Colonic mucosa (tissue), 4 donors: ENCODE data around the gene COA8. TPM values are rescaled to one million over a fixed set of nuclear protein-coding genes. Genes with fewer than 3 reads are reported as not detected.
A peak's percentile ranks its signal among the peaks of the same experiment; 100 is the strongest.

Experiments
- DNase-seq: peaks from one replicate; pipeline ENCODE4 v3.0.0-alpha.2; 2020
- H3K27ac ChIP-seq: fragments of 200-600 bp; one replicate; pipeline ENCODE4 v1.8.0; 2021
- H3K27me3 ChIP-seq: fragments of 200-600 bp; one replicate; pipeline ENCODE4 v1.8.0; 2021
- H3K36me3 ChIP-seq: fragments of 200-600 bp; one replicate; pipeline ENCODE4 v1.8.0; 2021
- H3K4me1 ChIP-seq: fragments of 200-600 bp; one replicate; pipeline ENCODE4 v1.8.0; 2021; ENCODE audit warnings: mild to moderate bottlenecking
- H3K4me3 ChIP-seq: fragments of 200-600 bp; one replicate; pipeline ENCODE4 v1.8.0; 2021
- H3K9ac ChIP-seq, 2 donors: one replicate each; pipeline ENCODE4 v1.7.0; 2013; ENCODE audit warnings: control low read depth in 2 of 2, low read depth in 2 of 2, low read length in 2 of 2
- H3K9me3 ChIP-seq: fragments of 200-600 bp; one replicate; pipeline ENCODE4 v1.8.0; 2021
- CTCF ChIP-seq: fragments of 200-600 bp; IDR thresholded peaks from one replicate; pipeline ENCODE4 v1.8.0; 2022; ENCODE audit warnings: antibody characterized with exemption, mild to moderate bottlenecking
- intact Hi-C: fragments of 100-400 bp; cut with DNase I; formaldehyde crosslinking; loops from one replicate; pipeline ENCODE4 v1.14.1; 2022
- total RNA-seq, 2 donors: library from RNA; stranded (reverse); fragmentation: NEBNext Ultra II Directional in 1 of 2; extraction: Animal tissue kit (Norgen Biotek cat#: 25700) in 1 of 2; gene quantifications; one replicate each; pipeline ENCODE4 v1.2.1, GENCODE V29; 2021
- donor health status: healthy.
- donor health status: DM: no; HTN: no; CAD: no.
- donor health status: DM: no; HTN: no; CAD: no.

Gene COA8
- total RNA-seq, 2 donors from 2014 or later, result 37.1 to 41.5 TPM

- no peak for TF ChIP-seq CTCF
- intact Hi-C loops, result no loop called here
- no peak overlapping the region for H3K9ac ChIP-seq
- H3K27me3 ChIP-seq, result no peaks in the 10 kb centered on the region
- no peak overlapping the region for H3K27ac ChIP-seq
- DNase-seq, result no peak
- H3K36me3 ChIP-seq, result no peaks in the 10 kb centered on the region
- no peak overlapping the region for H3K4me3 ChIP-seq
- H3K9me3 ChIP-seq, result no peaks in the 10 kb centered on the region
- peaks cover 20% of the 10 kb centered on the region for H3K4me1 ChIP-seq
These were observed 31.1 kb upstream of the COA8 start for GRCh38 chr14:103531421-103532215.

GRCh38 chr14:103532216-103533136 lies 30.3 kb upstream of the COA8 start:
- Histone ChIP-seq H3K36me3 (no peaks in the 10 kb centered on the region), H3K9ac (no peak overlapping the region), H3K27me3 (no peaks in the 10 kb centered on the region), H3K4me3 (no peak overlapping the region), H3K4me1 (peaks cover 14% of the 10 kb centered on the region), H3K9me3 (no peaks in the 10 kb centered on the region), H3K27ac (no peak overlapping the region)
- no peak for TF ChIP-seq CTCF
- no peak for DNase-seq
- intact Hi-C loops, result no loop called here

GRCh38 chr14:103533137-103533998 lies 29.4 kb upstream of the COA8 start:
- Histone ChIP-seq H3K27ac (peak overlapping the region; percentile 22), H3K9me3 (no peaks in the 10 kb centered on the region), H3K27me3 (no peaks in the 10 kb centered on the region), H3K4me1 (peaks cover 8% of the 10 kb centered on the region), H3K36me3 (no peaks in the 10 kb centered on the region), H3K9ac (peak overlapping the region in 1 of 2 donors; percentile 24), H3K4me3 (no peak overlapping the region)
- intact Hi-C loops, result no loop called here
- TF ChIP-seq CTCF, result no peak
- no peak for DNase-seq

GRCh38 chr14:103533999-103534575 lies 28.7 kb upstream of the COA8 start:
- Histone ChIP-seq H3K27me3 (no peaks in the 10 kb centered on the region), H3K36me3 (no peaks in the 10 kb centered on the region), H3K4me1 (peaks cover 8% of the 10 kb centered on the region), H3K9ac (no peak overlapping the region), H3K27ac (peak overlapping the region; percentile 44), H3K9me3 (no peaks in the 10 kb centered on the region), H3K4me3 (no peak overlapping the region)
- TF ChIP-seq CTCF, result no peak
- DNase-seq, result no peak
- intact Hi-C loops, result no loop called here
